Body of pancreas (tissue), 4 donors: ENCODE results near the gene ADGRV1.

Experiments
- POLR2A ChIP-seq, 3 donors: fragments of 450-650 bp; IDR thresholded peaks; one replicate each; pipeline ENCODE4 v1.6.1; 2016; ENCODE audit warnings: antibody characterized with exemption in 3 of 3, mild to moderate bottlenecking in 2 of 3
- TF ChIP-seq, protein P1 (sequence below), 7 experiments: fragments of 450-650 bp in 4 of 7; fragments of 200-600 bp in 3 of 7; sonication (generic) in 3 of 7; IDR thresholded peaks; one replicate each; pipeline ENCODE4 v1.5.1; 2016 to 2019; ENCODE audit warnings: antibody characterized with exemption in 7 of 7

DNA sequence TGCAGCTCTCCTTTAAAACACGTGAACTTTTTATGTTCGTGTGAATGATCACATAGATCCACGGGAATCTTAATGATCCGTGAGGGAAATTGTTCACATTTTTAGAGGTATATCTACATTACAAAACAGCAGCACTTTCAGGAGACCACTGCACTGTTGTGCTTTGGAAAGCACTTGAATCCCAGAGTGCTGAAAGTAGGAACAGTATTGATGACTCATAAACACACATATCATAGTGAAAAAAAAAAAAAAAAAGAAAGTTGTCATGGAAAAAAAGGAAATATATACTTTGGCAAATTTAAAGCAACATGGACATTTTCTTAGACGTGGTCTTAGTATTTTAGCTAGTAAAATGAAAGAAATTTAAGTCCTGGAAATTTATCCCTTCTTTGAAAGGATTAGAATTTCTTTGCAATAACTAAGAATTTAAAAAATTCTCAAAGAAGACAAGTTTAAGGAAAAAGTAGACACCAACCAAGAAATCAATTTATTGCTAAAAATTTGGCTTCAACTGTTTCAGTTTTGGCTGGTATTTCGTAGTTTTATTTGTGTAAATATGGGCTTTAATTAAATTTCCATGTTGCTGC, 55.4 kb downstream of the ADGRV1 start:
- TF ChIP-seq POLR2A (IDR thresholded peaks at IDR 0.05) = no peak
- TF ChIP-seq, protein P1, sequence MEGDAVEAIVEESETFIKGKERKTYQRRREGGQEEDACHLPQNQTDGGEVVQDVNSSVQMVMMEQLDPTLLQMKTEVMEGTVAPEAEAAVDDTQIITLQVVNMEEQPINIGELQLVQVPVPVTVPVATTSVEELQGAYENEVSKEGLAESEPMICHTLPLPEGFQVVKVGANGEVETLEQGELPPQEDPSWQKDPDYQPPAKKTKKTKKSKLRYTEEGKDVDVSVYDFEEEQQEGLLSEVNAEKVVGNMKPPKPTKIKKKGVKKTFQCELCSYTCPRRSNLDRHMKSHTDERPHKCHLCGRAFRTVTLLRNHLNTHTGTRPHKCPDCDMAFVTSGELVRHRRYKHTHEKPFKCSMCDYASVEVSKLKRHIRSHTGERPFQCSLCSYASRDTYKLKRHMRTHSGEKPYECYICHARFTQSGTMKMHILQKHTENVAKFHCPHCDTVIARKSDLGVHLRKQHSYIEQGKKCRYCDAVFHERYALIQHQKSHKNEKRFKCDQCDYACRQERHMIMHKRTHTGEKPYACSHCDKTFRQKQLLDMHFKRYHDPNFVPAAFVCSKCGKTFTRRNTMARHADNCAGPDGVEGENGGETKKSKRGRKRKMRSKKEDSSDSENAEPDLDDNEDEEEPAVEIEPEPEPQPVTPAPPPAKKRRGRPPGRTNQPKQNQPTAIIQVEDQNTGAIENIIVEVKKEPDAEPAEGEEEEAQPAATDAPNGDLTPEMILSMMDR (IDR thresholded peaks at IDR 0.05) = no peak
